ENCODE data around the gene RAP1GAP2.

RAP1GAP2 gene

DNA sequence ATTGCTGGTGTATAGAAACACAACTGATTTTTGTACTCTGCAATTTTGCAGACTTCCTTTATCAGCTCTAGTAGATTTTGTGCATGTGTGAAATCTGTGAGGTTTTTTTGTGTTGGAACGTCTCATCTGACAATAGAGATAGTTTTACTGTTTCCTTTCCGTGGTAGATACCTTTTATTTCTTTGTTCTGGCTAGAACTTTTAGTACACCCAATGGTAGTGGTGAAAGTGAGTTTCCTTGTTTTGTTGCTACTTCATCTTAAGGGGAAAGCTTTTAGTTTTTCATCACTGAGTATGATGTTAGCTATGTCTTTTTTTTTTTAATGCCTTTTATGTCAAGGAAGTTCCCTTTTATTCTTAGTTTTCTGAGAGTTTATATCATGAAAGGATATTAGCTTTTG lies 149.1 kb downstream of the RAP1GAP2 start:
- no peak for DNase-seq (ENCODE audit: low read depth)
- TF ChIP-seq, protein P1, sequence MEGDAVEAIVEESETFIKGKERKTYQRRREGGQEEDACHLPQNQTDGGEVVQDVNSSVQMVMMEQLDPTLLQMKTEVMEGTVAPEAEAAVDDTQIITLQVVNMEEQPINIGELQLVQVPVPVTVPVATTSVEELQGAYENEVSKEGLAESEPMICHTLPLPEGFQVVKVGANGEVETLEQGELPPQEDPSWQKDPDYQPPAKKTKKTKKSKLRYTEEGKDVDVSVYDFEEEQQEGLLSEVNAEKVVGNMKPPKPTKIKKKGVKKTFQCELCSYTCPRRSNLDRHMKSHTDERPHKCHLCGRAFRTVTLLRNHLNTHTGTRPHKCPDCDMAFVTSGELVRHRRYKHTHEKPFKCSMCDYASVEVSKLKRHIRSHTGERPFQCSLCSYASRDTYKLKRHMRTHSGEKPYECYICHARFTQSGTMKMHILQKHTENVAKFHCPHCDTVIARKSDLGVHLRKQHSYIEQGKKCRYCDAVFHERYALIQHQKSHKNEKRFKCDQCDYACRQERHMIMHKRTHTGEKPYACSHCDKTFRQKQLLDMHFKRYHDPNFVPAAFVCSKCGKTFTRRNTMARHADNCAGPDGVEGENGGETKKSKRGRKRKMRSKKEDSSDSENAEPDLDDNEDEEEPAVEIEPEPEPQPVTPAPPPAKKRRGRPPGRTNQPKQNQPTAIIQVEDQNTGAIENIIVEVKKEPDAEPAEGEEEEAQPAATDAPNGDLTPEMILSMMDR (conservative IDR thresholded peaks at IDR 0.05; ENCODE audit: low read length), result no peak

DNA sequence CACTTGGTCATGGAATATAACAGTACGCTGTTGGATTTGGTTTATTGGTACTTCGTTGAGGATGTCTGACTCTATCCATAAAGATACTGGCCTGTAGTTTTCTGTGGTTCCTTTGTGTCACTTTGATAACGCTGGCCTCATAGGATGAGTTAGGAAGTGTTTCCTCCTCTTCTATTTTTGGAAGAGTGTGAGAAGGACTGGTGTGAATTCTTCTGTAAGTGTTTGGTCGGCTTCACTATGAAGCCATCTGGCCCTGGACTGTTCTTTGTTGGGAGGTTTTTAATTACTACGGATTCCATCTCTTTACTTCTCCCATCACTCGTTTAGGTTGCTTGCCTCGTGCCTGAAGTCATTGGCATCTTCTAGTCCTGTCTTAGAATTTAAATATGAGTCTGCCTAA lies 149.9 kb downstream of the RAP1GAP2 start:
- TF ChIP-seq, protein P1 (conservative IDR thresholded peaks at IDR 0.05; ENCODE audit: low read length), result no peak
- DNase-seq (ENCODE audit: low read depth), result no peak
- H3K4me3 ChIP-seq (ENCODE audit: low read length), result no peak overlapping the region

More for the DNA sequence above, 149.1 kb downstream of the RAP1GAP2 start:
- H3K4me3 ChIP-seq (ENCODE audit: low read length), result no peak overlapping the region

DNA sequence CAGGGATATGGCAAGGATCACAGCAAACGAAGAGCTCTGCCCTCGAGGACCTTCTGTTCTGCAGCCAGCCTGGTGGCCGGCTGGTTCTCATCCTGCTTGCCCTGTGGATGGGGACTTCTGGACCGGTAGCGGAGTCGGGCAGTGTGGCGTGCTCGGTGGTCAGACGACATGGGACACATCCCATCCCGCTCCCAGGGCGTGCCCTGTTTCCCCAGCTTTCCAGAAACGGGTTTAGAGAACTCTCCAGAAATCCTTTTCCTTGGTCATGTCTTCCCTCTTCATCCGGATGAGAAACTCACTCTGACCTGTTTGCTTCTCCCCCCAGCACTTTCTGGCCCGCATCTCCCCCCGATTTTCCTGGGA lies 151.3 kb downstream of the RAP1GAP2 start:
- TF ChIP-seq, protein P1 (conservative IDR thresholded peaks at IDR 0.05; ENCODE audit: low read length), result no peak
- no peak for DNase-seq (ENCODE audit: low read depth)
- no peak overlapping the region for H3K4me3 ChIP-seq (ENCODE audit: low read length)

DNA sequence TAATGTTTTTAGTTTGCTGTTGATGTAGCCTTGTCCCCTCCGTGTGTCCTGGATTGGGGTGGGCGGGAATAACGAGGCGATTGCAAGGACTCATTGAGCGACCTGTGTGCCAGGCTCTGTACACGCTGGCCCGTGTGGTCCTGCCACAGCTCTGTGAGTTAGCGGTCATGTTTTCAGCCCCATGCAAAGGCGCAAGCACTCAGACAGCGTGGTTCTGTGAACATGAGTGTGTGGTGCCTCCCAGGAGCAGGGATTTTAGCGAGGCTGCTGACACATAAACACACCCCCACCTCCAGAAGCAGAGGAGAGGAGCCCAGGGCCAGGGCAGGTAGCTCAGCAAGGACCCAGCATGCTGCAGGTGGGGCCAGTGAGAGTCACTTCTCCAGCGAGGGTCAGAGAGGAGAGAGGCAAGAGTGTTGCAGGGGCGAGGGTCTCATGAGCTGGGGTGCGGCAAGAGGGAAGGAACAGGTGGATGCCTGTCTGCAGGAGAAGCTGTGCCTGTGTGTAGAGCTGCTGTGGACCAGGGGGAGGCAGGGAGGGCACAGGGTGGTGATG lies 151.8 kb downstream of the RAP1GAP2 start:
- H3K4me3 ChIP-seq (ENCODE audit: low read length), result no peak overlapping the region
- TF ChIP-seq, protein P1 (conservative IDR thresholded peaks at IDR 0.05; ENCODE audit: low read length), result no peak
- DNase-seq (ENCODE audit: low read depth), result no peak

DNA sequence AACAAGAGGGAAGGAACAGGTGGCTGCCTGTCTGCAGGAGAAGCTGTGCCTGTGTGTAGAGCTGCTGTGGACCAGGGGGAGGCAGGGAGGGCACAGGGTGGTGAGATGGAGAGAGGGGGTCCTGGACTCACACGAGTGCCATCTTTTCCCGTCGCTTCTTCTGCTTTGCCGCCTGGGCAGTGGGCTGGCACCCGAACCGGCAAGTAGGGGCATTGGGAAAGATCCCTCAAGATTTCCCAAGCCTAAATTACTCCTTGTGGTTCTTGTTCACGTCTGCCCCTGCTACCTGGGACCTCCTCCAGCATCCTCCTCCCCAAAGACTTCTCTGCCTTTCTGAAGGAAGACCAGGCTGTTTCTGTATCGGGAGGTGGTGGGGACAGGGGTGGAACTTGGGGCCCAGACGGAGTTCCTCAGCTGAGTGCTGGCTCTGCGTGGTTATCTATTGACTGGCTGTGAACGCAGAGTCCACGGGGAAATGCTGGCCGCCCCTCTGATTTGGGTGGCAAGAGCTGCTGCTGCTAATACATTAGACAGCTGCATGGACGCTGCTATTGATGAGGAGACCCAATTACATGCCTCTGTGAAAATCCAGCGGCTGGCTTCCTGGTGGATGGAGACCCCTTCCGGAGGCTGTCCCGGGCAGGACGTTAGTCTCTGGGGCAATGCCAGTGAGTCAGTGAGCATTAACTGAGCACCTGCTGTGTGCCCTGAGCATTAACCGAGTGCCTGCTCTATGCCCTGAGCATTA lies 152.7 kb downstream of the RAP1GAP2 start:
- H3K4me3 ChIP-seq (ENCODE audit: low read length), result no peak overlapping the region
- DNase-seq (ENCODE audit: low read depth), result no peak
- TF ChIP-seq, protein P1 (conservative IDR thresholded peaks at IDR 0.05; ENCODE audit: low read length), result no peak

DNA sequence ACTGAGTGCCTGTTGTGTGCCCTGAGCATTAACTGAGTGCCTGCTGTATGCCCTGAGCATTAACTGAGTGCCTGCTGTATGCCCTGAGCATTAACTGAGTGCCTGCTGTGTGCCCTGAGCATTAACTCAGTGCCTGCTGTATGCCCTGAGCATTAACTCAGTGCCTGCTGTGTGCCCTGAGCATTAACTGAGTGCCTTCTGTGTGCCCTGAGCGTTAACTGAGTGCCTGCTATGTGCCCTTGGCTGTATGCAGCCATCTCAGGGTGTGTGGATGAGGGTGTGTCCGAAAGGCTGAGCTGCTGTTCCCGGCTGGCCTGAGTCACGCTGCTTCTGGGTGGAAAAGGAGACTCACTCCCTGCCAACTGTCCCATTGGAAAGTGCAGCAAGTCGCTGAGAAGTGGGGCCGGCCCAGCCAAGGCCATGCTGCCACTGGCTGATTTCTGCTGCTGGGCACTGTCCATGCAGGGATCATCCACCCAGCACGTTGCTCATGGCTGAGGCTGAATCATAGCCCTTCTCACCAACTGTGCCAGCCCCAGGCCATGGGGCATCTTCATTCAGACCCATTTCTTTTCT lies 153.3 kb downstream of the RAP1GAP2 start:
- peak; percentile 59 for DNase-seq (ENCODE audit: low read depth)
- H3K4me3 ChIP-seq (ENCODE audit: low read length), result no peak overlapping the region
- TF ChIP-seq, protein P1 (conservative IDR thresholded peaks at IDR 0.05; ENCODE audit: low read length), result no peak

DNA sequence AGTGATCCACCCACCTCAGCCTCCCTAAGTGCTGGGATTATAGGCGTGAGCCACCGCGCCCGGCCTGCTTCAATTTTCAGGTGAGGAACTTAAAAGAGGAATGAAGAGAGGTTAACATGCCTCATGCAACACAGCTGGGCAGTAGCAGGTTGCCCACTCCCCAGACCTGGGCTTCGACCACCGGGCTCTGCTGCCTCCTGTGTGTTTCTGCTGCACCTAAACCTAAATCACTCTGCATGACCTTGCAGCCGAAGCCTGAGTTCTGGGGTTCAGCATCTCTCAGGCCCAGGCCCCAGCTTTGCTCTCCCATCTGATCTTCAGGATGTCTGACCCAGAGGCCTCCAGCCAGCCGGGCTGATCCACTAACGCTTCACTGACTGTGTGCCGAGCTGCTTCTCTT lies 154.6 kb downstream of the RAP1GAP2 start:
- no peak overlapping the region for H3K4me3 ChIP-seq (ENCODE audit: low read length)
- TF ChIP-seq, protein P1 (conservative IDR thresholded peaks at IDR 0.05; ENCODE audit: low read length), result no peak
- DNase-seq (ENCODE audit: low read depth), result no peak

Measured in AG10803 (cell line).